ENCODE results near the gene SPDYE9. TPM values are rescaled to one million over a fixed set of nuclear protein-coding genes. Genes with fewer than 3 reads are reported as not detected.

SPDYE9 gene, protein sequence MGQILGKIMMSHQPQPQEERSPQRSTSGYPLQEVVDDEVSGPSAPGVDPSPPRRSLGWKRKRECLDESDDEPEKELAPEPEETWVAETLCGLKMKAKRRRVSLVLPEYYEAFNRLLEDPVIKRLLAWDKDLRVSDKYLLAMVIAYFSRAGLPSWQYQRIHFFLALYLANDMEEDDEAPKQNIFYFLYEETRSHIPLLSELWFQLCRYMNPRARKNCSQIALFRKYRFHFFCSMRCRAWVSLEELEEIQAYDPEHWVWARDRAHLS
- not detected in 5 replicates for total RNA-seq (2022; extraction: Qiagen RNA extraction)

GRCh38 chr7:73085938-73086337 is at the start of gene SPDYE9:
Gene SPDYE9, minus strand, starts transcription at chr7:73086038. Its CDS starts 1,800 bp downstream, at chr7:73084238.

GRCh38 chr7:73057811-73058210 is 28.0 kb downstream of the SPDYE9 start, which contains the start of gene SPDYE11:
Gene SPDYE11, minus strand, starts transcription at chr7:73057911. Its CDS starts 1,800 bp downstream, at chr7:73056111.

DNA sequence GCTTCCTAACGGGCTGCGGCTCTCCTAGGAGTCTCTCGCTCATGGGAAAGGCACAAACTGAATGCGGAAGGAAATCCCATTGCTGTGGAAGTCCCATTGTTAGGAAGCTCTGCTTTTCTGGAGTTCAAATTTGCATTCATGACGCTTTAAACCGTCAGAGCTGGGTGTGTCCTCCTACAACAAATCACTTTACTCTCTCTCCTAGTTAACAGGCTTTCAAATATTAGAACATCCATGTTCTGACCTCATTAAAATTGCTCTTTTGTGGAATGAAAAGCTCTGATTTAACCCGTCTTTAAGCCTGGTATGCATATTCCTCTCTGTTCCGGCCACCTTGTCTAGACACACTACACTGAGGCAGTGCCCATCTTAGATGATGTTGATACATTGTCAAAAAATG is 56.2 kb downstream of the SPDYE9 start, which contains the start of gene SPDYE8:
Gene SPDYE8, minus strand, starts transcription at position 101 of the 400 bp plus-strand sequence. CDS start 1,800 bp downstream, outside the sequence.

Other genes with a start within 250 kb of the SPDYE9 start
- 32.8 to 42.6 TPM (median 40.1 TPM) in 5 replicates for gene POM121, start 160.9 kb downstream of the SPDYE9 start, total RNA-seq (2022; extraction: Qiagen RNA extraction)
- 0.20 to 0.61 TPM (median 0.47 TPM) in 5 replicates for gene TRIM74, start 116.6 kb downstream of the SPDYE9 start, total RNA-seq (2022; extraction: Qiagen RNA extraction)
- gene SPDYE8, start 56.3 kb downstream of the SPDYE9 start, total RNA-seq (2022; extraction: Qiagen RNA extraction), result not detected in 5 replicates
- not detected in 5 replicates for gene SPDYE11, start 28.1 kb downstream of the SPDYE9 start, total RNA-seq (2022; extraction: Qiagen RNA extraction)
- 48.5 to 64.9 TPM (median 63.9 TPM) in 5 replicates for gene NSUN5, start 222.8 kb upstream of the SPDYE9 start, total RNA-seq (2022; extraction: Qiagen RNA extraction)
- not detected in 5 replicates for gene TRIM50, start 242.0 kb upstream of the SPDYE9 start, total RNA-seq (2022; extraction: Qiagen RNA extraction)
- gene FKBP6, start 242.1 kb upstream of the SPDYE9 start, total RNA-seq (2022; extraction: Qiagen RNA extraction), result not detected in 5 replicates